HG03457 (cell line): Measurements from ENCODE around the gene PPM1B.
"Not testable (repeated sequence)": the region's sequence is repeated elsewhere in the genome, so short reads cannot be mapped to it uniquely, and the experiment has no call there.

Experiments used
- ATAC-seq: cut with Tn5 transposase; IDR thresholded peaks from one replicate; pipeline ENCODE4 v1.9.1; 2021; ENCODE audit warnings: moderate number of reproducible peaks; ENCODE audit not compliant: unreplicated experiment

PPM1B gene

DNA sequence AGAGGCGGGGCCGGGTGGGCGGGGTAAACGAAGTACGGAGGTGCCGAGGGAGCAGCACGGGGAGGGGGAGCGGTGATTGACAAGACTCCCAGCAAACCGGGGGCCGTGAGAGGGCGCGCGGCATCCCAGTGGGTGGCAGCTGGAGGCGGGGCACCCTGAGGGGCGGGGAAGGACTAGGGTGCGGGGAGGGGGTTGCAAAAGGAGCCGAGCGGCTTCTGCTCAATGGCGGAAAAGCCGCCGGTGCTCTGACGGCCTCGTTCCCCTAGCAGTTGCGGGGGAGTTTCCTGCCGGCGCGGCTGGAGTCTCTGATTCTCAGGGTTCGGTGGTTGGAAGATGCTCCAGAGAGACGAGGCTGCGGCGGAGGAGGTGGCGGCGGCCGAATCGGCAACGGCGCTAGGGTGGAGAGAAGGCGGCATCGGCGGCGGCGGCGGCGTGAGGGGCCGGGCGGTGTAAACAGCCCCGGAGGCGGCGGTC, at the start of gene PPM1B:
Gene PPM1B, plus strand, starts transcription at position 195 of the 474 bp plus-strand sequence. CDS start 32,325 bp downstream, outside the sequence.
- ATAC-seq: peak; percentile 59

DNA sequence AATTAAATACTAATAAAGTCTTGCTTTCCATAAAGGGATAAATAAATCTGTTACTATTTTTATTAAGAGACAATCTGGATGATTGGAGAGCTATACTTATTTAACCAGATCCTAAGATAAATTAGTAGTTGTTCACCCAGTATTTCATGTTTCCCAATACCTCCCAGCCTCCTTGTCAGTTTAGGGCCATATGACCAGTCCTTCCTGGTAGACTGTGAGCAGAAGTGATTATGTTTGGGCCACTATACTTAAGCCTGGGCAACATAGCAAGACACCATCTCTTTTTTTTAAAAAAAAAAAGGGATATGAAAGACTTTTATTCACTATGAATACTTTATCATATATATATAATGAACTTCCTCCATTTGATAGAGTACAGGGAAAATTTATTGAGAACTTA, 48.8 kb upstream of the PPM1B start:
- no peak for ATAC-seq

DNA sequence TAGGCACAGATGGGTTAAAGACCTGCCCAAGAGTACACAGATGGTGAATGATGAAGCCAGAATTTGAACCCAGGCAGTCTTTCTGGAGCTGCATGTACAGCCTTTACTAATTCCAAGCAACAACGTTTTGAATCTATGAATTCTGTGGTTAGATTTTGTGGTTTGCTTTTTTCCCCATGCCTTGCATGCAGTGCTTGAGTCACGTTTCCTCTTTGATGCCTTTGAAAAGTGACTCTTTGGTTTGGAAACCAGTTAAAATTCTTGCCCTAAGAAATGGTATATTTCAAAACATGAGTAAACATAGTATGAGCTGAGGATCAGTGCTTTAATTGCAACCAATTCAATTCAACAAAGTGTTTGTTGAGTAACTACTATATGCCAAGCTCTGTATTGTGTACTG, 48.2 kb upstream of the PPM1B start:
- ATAC-seq: no peak

DNA sequence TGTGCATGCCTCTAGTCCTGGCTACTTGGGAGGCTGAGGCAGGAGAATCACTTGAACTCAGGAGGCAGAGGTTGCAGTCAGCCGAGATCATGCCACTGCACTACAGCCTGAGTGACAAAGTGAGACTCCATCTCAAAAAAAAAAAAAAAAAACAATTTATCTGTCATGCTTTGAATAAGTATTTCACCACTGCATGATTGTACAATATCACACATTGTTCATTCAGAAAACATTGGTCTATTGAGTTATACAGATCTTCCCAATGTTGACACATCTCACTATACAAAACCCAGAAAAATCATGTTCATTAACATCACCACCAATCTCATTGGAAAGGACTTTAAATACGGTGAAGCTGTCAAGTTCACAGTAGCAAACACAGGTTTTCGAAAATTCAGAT, 46.8 kb upstream of the PPM1B start:
- ATAC-seq: no peak

DNA sequence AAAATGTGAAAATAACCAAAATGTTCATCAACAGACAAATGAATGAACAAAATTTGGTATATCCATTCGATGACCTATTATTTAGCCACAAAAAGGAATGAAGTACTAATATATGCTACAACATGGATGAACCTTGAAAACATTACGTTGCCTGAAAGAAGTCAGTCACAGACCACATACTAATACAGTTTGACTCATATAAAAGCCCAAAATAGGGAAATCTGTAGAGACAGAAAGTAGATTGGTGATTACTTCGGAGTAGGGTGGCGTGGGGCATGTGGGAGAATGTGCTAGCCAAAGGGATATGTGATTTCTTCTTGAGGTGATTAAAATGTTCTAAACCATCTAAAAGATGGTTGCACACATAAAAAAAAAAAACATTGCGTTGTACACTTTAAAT, 44.2 kb upstream of the PPM1B start:
- no peak for ATAC-seq

DNA sequence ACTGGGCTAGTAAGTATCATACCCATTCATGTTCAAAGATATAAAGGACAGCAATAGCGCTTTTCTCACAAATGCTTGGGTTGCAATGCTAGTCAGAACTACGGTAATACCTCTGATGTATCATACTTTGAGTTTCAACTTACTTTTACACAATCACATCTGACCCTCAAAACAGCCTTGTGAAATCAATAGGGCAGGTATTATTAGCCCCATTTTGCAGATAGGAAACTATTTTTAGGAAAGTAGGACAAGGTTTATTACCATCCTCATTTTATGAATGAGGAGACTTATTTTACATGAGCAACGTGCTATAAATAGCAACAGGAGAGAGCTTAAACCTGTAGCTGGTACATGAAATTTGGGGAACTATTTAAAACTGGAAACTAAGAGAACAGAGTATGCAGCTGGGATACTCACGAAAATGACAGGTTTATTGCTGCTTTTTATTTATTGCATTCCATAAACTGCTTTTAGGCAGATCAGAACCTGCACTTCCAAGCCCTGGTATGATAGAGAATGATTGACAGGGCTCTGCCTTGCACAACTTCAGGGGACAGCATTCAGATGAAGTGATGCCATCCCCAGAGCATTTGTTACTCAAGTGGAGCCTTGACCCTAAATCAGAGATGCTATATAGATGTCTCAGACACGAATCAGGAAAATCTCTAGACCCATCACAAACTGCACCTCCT, 42.4 kb upstream of the PPM1B start:
- ATAC-seq: no peak

DNA sequence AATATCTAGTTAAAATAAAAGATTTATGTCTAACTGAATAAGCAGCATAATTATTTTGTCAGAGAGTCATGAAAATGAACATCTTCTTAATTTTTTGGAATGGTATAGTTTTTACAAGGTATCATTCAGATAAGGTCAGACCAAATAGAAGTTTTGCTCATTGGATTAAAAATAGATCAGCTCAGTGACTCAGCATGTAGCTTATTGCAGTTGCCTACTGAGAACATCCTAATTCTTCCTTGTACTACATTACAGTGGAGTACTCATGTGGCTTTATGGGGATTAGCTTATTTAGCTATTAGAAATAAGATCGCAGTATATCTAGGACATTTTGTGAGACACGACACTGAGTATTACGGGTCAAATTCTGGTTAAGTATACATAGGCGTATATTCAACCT, 38.2 kb upstream of the PPM1B start:
- ATAC-seq: no peak

DNA sequence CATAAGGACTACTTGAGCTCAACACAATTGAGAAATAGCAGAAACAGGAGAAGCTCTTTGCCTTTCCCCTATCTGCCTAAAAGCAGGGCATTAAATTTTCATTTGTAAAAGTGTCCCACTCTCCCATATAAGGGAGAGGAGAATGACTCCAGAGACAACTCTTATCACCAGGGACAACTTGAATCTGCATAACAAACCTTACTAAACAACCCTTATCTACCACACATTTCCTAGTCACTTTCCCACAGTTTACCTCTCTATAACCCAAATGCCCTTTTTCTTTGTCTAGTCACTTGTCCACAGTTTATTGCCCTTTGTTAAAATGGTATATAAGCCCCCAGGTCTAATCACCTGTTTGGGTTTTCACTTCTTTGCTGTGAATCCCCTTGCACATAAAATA, 37.5 kb upstream of the PPM1B start:
- ATAC-seq: no peak

DNA sequence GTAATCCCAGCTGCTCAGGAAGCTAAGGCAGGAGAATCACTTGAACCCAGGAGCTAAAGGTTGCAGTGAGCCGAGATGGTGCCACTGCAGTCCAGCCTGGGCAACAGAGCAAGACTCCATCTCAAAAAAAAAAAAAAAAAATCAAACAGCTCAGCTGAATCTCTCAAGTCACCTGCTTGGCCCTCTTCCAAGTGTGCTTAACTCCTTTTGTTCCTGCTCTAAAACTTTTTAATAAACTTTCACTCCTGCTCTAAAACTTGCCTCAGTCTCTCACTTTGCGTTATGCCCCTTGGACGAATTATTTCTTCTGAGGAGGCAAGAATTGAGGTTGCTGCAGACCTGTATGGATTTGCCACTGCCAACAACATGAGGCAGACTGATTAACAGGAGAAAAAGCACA, 35.1 kb upstream of the PPM1B start:
- ATAC-seq: not testable (repeated sequence)

DNA sequence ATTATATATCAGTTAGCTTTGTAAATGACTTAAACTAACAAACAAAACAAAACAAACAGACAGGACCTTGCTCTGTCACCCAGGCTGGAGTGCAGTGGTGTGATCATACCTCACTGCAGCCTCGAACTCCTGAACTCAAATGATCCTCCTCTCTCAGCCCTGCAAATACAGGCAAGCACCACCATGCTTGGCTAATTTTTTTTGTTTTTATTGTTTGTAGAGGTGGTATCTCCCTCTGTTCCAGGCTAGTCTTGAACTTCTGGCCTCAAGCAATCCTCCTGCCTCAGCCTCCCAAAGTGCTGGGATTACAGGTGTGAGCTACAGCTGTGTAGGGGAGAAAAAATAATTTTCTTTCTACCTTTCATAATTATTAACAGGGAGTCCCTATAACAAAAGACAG, 33.8 kb upstream of the PPM1B start:
- no peak for ATAC-seq

DNA sequence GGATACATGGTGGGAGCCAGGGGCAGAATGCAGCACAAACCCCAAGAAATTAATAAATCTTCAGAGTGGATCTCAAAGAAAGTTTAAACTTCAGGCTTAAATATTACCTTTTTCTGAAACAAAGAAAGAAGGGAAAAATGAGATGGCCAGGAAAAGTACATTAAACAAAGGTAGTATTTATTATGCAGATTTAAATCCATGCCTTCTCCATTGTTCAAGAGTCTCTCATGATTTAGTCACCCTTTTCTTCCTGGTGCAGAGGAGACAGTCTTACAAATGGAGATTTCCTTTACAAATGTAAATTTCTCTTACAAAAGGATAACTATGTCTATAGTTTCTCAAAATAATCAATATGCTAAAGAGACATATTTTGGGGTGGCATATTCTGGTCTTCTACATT, 33.4 kb upstream of the PPM1B start:
- no peak for ATAC-seq

DNA sequence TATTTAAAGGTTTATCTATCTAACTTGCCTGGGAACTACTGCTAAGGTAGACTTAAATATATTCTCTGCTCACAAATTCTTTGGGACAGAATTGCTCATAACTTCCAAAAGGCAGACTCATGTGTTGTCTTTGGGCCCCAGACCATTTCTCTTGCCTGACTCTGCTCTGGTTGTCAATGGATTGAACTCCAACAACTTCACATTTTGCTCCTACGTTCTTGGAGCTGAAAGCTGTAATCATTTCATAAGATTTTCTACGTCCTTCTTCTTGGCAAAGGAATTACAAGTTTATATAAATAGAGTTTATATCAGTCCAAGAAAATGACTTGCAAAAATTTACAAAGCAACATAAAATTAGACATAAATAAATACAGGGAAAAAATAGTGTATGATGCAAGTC, 32.9 kb upstream of the PPM1B start:
- no peak for ATAC-seq

DNA sequence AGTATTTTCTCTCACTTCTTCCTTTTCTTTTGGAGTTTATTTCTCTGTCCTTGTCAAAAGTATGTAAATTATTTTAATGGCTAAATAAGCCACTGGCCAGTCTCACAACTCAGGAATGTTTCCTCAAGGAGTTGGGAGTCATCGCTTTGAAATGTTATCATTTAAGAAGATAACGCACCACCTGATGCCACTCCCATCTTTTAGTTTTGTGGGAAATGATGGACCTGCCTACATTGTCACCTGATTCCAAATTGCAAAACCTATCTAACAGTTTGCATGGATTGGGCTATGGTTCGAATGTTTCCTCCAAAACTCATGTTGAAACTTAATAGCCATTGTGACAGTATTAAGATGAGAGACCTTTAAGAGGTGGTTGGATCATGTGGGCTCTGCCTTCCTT, 32.4 kb upstream of the PPM1B start:
- ATAC-seq: no peak

DNA sequence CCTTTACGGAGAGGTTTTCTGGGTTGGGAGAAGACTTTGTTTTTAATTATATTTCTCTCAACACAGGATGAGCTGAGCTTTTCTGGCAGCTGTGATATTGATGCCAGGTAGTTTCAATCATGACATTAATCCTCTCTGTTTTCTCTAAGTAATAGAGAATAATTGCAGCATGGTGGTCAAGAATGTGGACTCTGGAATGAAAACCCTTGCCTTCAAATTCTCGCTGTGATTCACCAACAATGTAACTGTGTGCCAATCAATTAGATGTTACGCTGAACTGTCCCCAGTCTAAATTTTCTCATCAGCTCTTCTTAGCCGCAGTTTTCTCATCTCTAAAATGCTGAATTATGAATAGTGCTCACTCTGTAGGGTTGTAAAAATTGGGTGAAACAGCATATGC, 31.6 kb upstream of the PPM1B start:
- no peak for ATAC-seq

DNA sequence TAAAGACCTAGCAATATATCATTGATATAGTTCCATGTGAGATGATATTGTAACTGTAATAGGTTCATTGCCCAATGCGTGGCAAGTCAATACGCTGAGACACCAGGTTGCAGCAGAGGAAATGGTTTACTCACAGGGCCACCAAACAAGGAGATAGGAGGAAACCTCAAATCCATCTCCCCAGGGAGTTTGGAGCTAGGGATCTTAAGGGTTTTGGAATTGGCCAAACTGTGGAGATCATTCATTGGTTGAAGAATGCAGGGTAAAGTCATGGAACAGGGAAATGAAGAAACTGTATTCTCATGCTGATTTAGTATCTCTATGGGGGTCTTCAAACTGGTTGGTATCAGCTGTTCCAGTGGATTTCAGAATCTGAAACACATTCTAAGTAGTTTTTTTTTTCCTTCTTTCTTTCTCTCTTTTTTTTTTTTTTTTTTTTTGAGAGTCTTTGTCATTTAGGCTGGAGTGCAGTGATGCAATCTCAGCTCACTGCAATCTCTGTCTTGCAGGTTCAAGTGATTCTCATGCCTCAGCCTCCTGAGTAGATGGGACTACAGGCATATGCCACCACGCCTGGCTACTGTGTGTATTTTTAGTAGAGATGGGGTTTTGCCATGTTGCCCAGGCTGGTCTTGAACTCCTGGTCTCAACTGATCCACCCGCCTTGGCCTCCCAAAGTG, 30.7 kb upstream of the PPM1B start:
- ATAC-seq: no peak

DNA sequence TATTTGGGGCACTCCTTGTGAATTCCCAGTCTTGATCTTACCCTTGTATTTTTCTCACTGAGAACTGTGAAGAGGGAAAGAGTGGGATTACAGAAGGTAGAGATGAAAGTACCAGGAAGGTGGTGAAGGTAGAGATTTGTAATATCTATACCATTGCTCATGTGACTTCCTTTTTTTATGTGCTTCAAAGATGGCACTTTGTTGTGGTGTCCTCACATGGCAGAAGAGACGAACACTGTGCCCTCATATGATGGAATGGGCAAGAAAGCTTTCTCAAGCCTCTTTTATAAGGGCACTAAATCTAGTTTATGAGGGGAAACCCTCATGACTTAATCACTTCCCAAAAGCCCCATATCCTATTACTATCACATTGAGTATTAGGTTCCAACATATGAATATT, 28.9 kb upstream of the PPM1B start:
- no peak for ATAC-seq

DNA sequence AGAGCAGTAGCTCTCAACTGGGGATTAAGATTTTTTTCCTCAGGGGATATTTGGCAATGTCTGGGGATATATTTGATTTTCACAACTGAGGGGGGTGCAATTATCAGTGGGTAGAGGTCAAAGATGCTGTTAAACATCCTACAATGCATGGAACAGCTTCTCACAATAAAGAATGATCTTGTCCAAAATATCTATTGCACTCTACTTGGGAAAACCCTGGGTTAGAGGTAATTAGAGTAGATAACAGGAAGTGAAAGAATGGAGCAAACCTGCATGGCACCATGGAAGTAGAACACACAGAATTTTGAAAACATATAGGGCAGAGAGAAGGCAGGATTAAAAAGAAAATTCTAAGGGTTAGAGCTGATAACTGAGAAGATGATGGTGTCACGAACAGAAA, 26.4 kb upstream of the PPM1B start:
- no peak for ATAC-seq

DNA sequence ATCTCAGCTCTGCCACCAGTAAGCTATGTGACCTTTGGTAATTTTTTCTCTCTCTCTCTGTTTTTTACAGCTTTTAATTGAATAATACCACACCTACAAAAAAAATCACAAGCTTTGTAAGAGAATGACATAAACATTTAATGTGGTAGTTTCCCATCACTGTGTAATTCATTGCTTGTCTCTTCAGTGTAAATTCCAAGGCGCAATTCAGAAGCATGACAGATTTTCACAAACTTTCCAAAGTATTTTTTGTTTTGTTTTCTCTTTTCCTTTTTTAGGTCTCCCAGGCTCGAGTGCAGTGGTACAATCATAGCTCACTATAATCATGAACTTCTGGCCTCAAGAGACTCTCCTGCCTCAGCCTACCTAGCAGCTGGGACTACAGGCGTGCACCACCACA, 25.0 kb upstream of the PPM1B start:
- no peak for ATAC-seq

DNA sequence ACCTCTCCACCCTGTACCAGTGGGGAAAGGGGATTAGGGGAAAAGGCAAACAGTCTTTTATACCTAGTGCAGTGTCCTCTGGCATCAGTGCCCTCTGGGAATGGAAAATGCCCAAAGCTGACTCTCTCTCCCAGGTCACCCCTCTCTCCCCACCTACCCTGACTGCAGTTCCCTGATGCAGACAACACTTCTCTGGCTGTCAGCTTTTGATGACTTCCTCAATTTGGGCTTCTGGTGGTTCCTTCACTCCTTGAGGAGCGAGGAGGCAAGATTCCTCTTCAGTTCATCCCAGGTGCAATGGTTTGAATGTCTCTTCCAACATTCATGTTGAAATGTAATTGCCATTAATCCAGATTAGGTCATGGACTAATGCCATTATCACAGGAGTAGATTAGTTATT, 19.7 kb upstream of the PPM1B start:
- ATAC-seq: no peak

DNA sequence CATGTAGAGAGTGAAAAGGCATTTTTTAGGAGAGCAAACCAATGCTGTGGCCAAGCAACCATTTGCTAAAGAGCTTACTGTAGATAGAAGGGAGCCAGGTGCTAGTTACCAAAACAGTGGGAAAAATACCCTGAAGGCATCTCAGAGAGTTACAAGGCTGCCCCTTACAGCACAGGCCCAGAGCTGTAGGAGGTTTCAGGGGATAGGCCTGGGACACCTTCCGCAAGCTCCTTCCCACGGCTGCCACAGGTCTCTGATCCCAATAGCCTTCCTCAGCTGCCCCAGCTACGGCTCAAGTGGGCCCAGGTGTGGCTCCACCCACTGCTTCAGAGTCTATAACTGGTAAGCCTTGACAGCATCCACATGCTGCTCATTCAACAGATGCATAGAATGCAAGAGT, 18.2 kb upstream of the PPM1B start:
- ATAC-seq: no peak

DNA sequence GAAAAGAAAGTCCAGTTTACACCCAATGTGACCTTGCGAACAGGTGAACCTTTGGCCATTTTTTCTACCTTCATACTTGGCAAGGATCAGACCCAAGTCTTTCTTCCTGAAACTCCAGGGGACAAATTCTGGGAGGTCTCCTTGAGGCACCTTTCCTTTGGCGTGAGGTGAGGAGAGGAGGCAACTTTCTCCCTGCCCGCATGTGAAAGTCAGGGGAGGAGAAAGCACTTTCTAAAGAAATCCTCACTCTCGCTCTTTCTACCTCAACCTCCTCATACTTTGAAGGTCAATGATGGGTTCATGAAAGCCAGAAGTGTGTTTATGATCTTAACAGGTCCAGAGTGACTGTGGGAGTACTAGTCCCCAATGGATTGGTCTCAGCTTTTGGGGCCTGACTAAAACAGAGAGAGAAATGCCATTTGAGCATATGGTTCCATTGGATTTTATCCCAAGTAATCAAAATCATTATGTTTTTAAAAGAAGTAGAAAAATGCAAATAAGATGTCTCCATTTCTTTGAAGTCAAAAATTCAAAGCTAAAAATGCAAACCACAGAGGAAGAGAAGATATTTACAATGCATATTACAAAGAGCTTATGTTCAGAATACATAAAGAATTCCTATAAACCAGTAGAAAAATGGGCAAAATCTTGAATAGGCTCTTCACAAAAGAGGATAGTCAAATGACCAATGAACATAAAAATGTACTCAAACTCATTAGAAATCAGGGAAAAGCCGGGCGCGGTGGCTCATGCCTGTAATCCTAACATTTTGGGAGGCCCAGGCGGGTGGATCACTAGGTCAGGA, 15.6 kb upstream of the PPM1B start:
- no peak for ATAC-seq
